GM18951 (cell line): ENCODE data around the gene PHF13.
"Not testable (repeated sequence)": the region's sequence is repeated elsewhere in the genome, so short reads cannot be mapped to it uniquely, and the experiment has no call there.

Experiments used
- POLR2A ChIP-seq: IDR thresholded peaks from 4 replicates; pipeline ENCODE4 v1.6.1; 2011; ENCODE audit warnings: mild to moderate bottlenecking; ENCODE audit not compliant: insufficient read length, insufficient read depth; ENCODE audit errors: extremely low read depth
- in situ Hi-C: fragments of 300-500 bp; cut with MboI; formaldehyde crosslinking; loops from one replicate; pipeline ENCODE4 v1.12.0; 2022; ENCODE audit warnings: low sequenced_read_pairs, mixed read lengths, inconsistent platforms; ENCODE audit not compliant: unreplicated experiment

PHF13 gene

GRCh38 chr1:6591222-6591621 lies 22.3 kb upstream of the PHF13 start:
- no peak for TF ChIP-seq POLR2A
- in situ Hi-C loops, result no loop called here

GRCh38 chr1:6591644-6592043 lies 21.9 kb upstream of the PHF13 start:
- no peak for TF ChIP-seq POLR2A
- in situ Hi-C loops, result no loop called here

GRCh38 chr1:6592441-6592840 lies 21.1 kb upstream of the PHF13 start:
- in situ Hi-C loops, result no loop called here
- TF ChIP-seq POLR2A, result no peak

- TF ChIP-seq POLR2A, result no peak
- in situ Hi-C loops, result no loop called here
Observed at GRCh38 chr1:6592865-6593593, 20.5 kb upstream of the PHF13 start.

GRCh38 chr1:6593810-6594209 lies 19.7 kb upstream of the PHF13 start:
- in situ Hi-C loops, result no loop called here
- TF ChIP-seq POLR2A, result no peak

GRCh38 chr1:6594977-6595740 lies 18.4 kb upstream of the PHF13 start:
- in situ Hi-C loops, result no loop called here
- no peak for TF ChIP-seq POLR2A

GRCh38 chr1:6596351-6596750 lies 17.2 kb upstream of the PHF13 start:
- in situ Hi-C loops, result no loop called here
- TF ChIP-seq POLR2A, result no peak

GRCh38 chr1:6596886-6597776 lies 16.4 kb upstream of the PHF13 start:
- TF ChIP-seq POLR2A, result no peak
- in situ Hi-C loops, result no loop called here

- no peak for TF ChIP-seq POLR2A
- in situ Hi-C loops, result no loop called here
Observed at GRCh38 chr1:6597777-6598131, 15.8 kb upstream of the PHF13 start.

- TF ChIP-seq POLR2A, result no peak
- in situ Hi-C loops, result no loop called here
Observed at GRCh38 chr1:6599141-6599975, 14.2 kb upstream of the PHF13 start.

- in situ Hi-C loops, result not testable (repeated sequence)
Observed at GRCh38 chr1:6599991-6600390, 13.5 kb upstream of the PHF13 start.

GRCh38 chr1:6600410-6601048 lies 13.0 kb upstream of the PHF13 start:
- in situ Hi-C loops, result no loop called here
- no peak for TF ChIP-seq POLR2A
